ENCODE results near the gene CGREF1.
"Not testable (repeated sequence)": the region's sequence is repeated elsewhere in the genome, so short reads cannot be mapped to it uniquely, and the experiment has no call there.

Gene CGREF1

GRCh38 chr2:27111392-27112078 is 7.4 kb downstream of the CGREF1 start:
- not testable (repeated sequence) for DNase-seq (ENCODE audit: low read depth)

GRCh38 chr2:27110603-27111352 is 8.2 kb downstream of the CGREF1 start:
- not testable (repeated sequence) for DNase-seq (ENCODE audit: low read depth)

GRCh38 chr2:27109083-27109482 is 9.8 kb downstream of the CGREF1 start:
- no peak for DNase-seq (ENCODE audit: low read depth)

GRCh38 chr2:27108221-27108620 is 10.7 kb downstream of the CGREF1 start:
- DNase-seq (ENCODE audit: low read depth): no peak

GRCh38 chr2:27105981-27106380 is 12.9 kb downstream of the CGREF1 start:
- no peak for DNase-seq (ENCODE audit: low read depth)

GRCh38 chr2:27102329-27102728 is 16.6 kb downstream of the CGREF1 start:
- no peak for DNase-seq (ENCODE audit: low read depth)

GRCh38 chr2:27100036-27100435 is 18.9 kb downstream of the CGREF1 start:
- DNase-seq (ENCODE audit: low read depth): no peak

- DNase-seq (ENCODE audit: low read depth): no peak
Measured at GRCh38 chr2:27099334-27099955, 19.5 kb downstream of the CGREF1 start.

- DNase-seq (ENCODE audit: low read depth): no peak
Measured at GRCh38 chr2:27097341-27097740, 21.6 kb downstream of the CGREF1 start.

GRCh38 chr2:27096748-27097297 is 22.1 kb downstream of the CGREF1 start:
- no peak for DNase-seq (ENCODE audit: low read depth)

GRCh38 chr2:27095745-27096651 is 22.9 kb downstream of the CGREF1 start:
- DNase-seq (ENCODE audit: low read depth): no peak

GRCh38 chr2:27095427-27095744 is 23.5 kb downstream of the CGREF1 start:
- DNase-seq (ENCODE audit: low read depth): no peak

GRCh38 chr2:27094353-27094984 is 24.5 kb downstream of the CGREF1 start:
- no peak for DNase-seq (ENCODE audit: low read depth)

GRCh38 chr2:27093430-27094352 is 25.2 kb downstream of the CGREF1 start:
- DNase-seq (ENCODE audit: low read depth): no peak

GRCh38 chr2:27092696-27093429 is 26.1 kb downstream of the CGREF1 start:
- DNase-seq (ENCODE audit: low read depth): no peak

- no peak for DNase-seq (ENCODE audit: low read depth)
Measured at GRCh38 chr2:27091746-27092695, 26.9 kb downstream of the CGREF1 start.

GRCh38 chr2:27089111-27089954 is 29.6 kb downstream of the CGREF1 start:
- no peak for DNase-seq (ENCODE audit: low read depth)

- DNase-seq (ENCODE audit: low read depth): no peak
Measured at GRCh38 chr2:27088634-27089033, 30.3 kb downstream of the CGREF1 start.

All from HS-5 (cell line).